Neural progenitor cell (in vitro differentiated cells): Measurements from ENCODE around the gene RALGAPA2.

Experiments used
- CTCF ChIP-seq: fragments of 200-600 bp; sonication (generic); IDR thresholded peaks from 2 replicates; pipeline ENCODE4 v1.5.1; 2017; ENCODE audit warnings: antibody characterized with exemption, mild to moderate bottlenecking
- EZH2 ChIP-seq: fragments of 200-600 bp; sonication (generic); IDR thresholded peaks from 2 replicates; pipeline ENCODE4 v1.6.1; 2017; ENCODE audit warnings: antibody characterized with exemption, mild to moderate bottlenecking, moderate library complexity
- EZH2phosphoT487 ChIP-seq: fragments of 200-600 bp; sonication (generic); IDR thresholded peaks from 2 replicates; pipeline ENCODE4 v1.6.1; 2017; ENCODE audit warnings: antibody characterized with exemption

GRCh38 chr20:20680991-20681508 is 31.4 kb downstream of the RALGAPA2 start:
- no peak for TF ChIP-seq CTCF
- no peak for TF ChIP-seq EZH2
- no peak for TF ChIP-seq EZH2phosphoT487
